Stomach (tissue), 9 donors: Measurements from ENCODE around the gene SH3BP4. TPM values are rescaled to one million over a fixed set of nuclear protein-coding genes. Genes with fewer than 3 reads are reported as not detected.

ENCODE experiments used
- DNase-seq, 2 donors: peaks; one replicate each; pipeline versions ENCODE4 v3.0.0 to v3.0.0-alpha.2; 2013 to 2019
- H3K27ac ChIP-seq, 5 donors: fragments of 200-600 bp in 4 of 5; sonication (generic) in 4 of 5; one replicate each; pipeline ENCODE4 v1.5.1; 2013 to 2019; ENCODE audit warnings: mild to moderate bottlenecking in 1 of 5, moderate library complexity in 1 of 5
- H3K27me3 ChIP-seq, 3 donors: fragments of 200-600 bp; sonication (generic); one replicate each; pipeline ENCODE4 v1.5.1; 2017 to 2019; ENCODE audit warnings: mixed run types in 1 of 3
- H3K36me3 ChIP-seq, 4 donors: fragments of 200-600 bp; sonication (generic); 1 replicate in 3 of 4; 2 replicates in 1 of 4; pipeline ENCODE4 v1.5.1; 2016 to 2019
- H3K4me1 ChIP-seq, 4 donors: fragments of 200-600 bp; sonication (generic); one replicate each; pipeline ENCODE4 v1.5.1; 2016 to 2019
- H3K4me3 ChIP-seq, 4 donors: fragments of 200-600 bp; sonication (generic) in 3 of 4; one replicate each; pipeline ENCODE4 v1.5.1; 2016 to 2019; ENCODE audit warnings: mild to moderate bottlenecking in 1 of 4
- H3K9me3 ChIP-seq, 4 donors: fragments of 200-600 bp; sonication (generic); one replicate each; pipeline ENCODE4 v1.5.1; 2016 to 2019
- CTCF ChIP-seq, 7 experiments: fragments of 450-650 bp in 4 of 7; fragments of 200-600 bp in 3 of 7; sonication (generic) in 3 of 7; IDR thresholded peaks; one replicate each; pipeline ENCODE4 v1.5.1; 2016 to 2019; ENCODE audit warnings: antibody characterized with exemption in 7 of 7, control low read depth in 2 of 7, mild to moderate bottlenecking in 1 of 7
- EP300 ChIP-seq: sonication (generic); formaldehyde crosslinking; IDR thresholded peaks from one replicate; pipeline ENCODE4 v1.6.1; 2017; ENCODE audit warnings: antibody characterized with exemption
- POLR2A ChIP-seq, 4 donors: fragments of 450-650 bp; IDR thresholded peaks; one replicate each; pipeline ENCODE4 v1.6.1; 2016; ENCODE audit warnings: antibody characterized with exemption in 4 of 4, control low read depth in 2 of 4, mild to moderate bottlenecking in 1 of 4, moderate library complexity in 1 of 4
- POLR2AphosphoS5 ChIP-seq, 3 donors: sonication (generic); formaldehyde crosslinking; IDR thresholded peaks; one replicate each; pipeline ENCODE4 v1.6.1; 2016; ENCODE audit warnings: antibody characterized with exemption in 3 of 3
- WGBS, 5 donors: extraction: QIAGEN DNeasy Blood & Tissue Kit in 3 of 5; methylation state at CpG; one replicate each; pipeline versions ENCODE4 v1.1.5 to v1.1.7; 2013 to 2018; 5-methylcytosine and 5-hydroxymethylcytosine counted together
- intact Hi-C: fragments of 100-400 bp; cut with DNase I; formaldehyde crosslinking; loops from one replicate; pipeline ENCODE4 v1.15.1; 2023; ENCODE audit warnings: low total_unique reads
- polyA plus RNA-seq, 3 donors: library from polyadenylated mRNA; stranded (reverse); fragments of 200-250 nt; gene quantifications; one replicate each; pipeline ENCODE4 v1.2.3, GENCODE V29; 2013
- total RNA-seq, 5 donors: library from RNA; depleted of rRNA; stranded (reverse); fragments of >200 nt; gene quantifications; one replicate each; pipeline versions ENCODE4 v1.1.0 to v1.2.3, GENCODE V29; 2014 to 2016
- donor health status: healthy with polysubstance abuse.
- donor health status: Bipolar disorder and iron deficiency.
- donor health status: healthy.

The SH3BP4 gene
- total and polyA plus RNA-seq, 8 donors: 10.2 to 54.0 (median 18.8) TPM

DNA sequence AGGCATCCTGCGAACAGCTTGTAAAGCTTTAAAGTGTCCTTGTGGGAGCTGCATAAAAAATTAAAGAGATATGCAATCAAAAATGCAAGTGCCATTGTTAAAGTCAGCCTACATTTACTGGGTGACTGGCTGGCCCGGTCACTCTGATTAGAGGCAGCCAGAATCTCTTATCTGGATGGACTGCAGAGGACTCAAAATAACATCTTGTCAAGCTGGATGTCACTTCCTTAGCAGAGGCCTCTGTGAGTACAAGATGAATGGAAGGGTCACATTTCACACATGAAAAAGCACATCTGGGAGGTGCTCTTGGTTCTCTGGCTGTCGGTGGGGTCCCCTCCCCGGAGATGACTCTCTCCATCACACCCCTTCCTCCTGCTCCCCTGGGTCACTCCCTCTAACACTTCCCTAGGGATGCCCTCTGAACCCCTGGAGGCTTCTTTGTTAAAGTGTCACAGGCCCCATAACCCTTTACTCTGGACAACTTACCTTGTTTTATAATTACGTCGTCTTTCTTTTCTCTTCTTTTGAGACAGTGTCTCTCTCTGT is 122.1 kb downstream of the SH3BP4 start:
- 58 to 76% (median 65%) methylated on average over 6 of the region's 6 CpGs for WGBS, 5 donors
- intact Hi-C loops: no loop called here

GRCh38 chr2:235077046-235077445 is 125.2 kb downstream of the SH3BP4 start:
- TF ChIP-seq EP300 (no peak), POLR2A (IDR thresholded peaks at IDR 0.05) (no peak), CTCF (IDR thresholded peaks at IDR 0.05) (no peak), POLR2AphosphoS5 (IDR thresholded peaks at IDR 0.05) (no peak)
- no peak overlapping the region for H3K27ac ChIP-seq
- DNase-seq: no peak
- no peaks in the 10 kb centered on the region for H3K36me3 ChIP-seq
- H3K9me3 ChIP-seq: no peaks in the 10 kb centered on the region
- no peaks in the 10 kb centered on the region for H3K27me3 ChIP-seq
- 90 to 93% (median 92%) methylated on average over 5 of the region's 5 CpGs for WGBS, 5 donors
- no peaks in the 10 kb centered on the region for H3K4me1 ChIP-seq
- no peak overlapping the region for H3K4me3 ChIP-seq
- intact Hi-C loops: no loop called here

More for the DNA sequence above, 122.1 kb downstream of the SH3BP4 start:
- H3K27ac ChIP-seq: no peak overlapping the region
- H3K9me3 ChIP-seq: no peaks in the 10 kb centered on the region
- H3K4me1 ChIP-seq: no peaks in the 10 kb centered on the region
- H3K36me3 ChIP-seq: no peaks in the 10 kb centered on the region
- H3K27me3 ChIP-seq: no peaks in the 10 kb centered on the region
- TF ChIP-seq EP300: no peak
- TF ChIP-seq POLR2A (IDR thresholded peaks at IDR 0.05): no peak
- TF ChIP-seq CTCF (IDR thresholded peaks at IDR 0.05): no peak
- TF ChIP-seq POLR2AphosphoS5 (IDR thresholded peaks at IDR 0.05): no peak
- no peak for DNase-seq
- no peak overlapping the region for H3K4me3 ChIP-seq

DNA sequence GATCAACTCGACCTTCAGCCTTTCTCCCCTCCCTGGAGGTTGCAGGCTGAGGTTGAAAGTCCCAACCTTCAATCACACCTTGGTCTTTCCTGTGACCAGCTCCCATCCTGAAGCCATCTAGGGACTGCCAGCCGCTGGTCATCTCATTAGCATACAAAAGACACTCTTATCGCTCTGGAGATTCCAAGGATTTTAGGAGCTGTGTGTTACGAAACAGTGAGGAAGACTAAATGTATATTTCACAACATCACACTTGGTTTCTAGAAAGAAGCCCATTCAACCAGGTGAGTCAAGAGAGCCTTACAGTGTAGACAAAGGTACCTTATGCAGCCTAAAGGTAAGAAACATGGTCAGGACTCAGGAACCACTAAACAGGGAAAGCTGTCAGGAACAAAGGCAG is 126.4 kb downstream of the SH3BP4 start:
- H3K36me3 ChIP-seq: no peaks in the 10 kb centered on the region
- H3K27ac ChIP-seq: no peak overlapping the region
- no peaks in the 10 kb centered on the region for H3K27me3 ChIP-seq
- intact Hi-C loops: no loop called here
- no peak for DNase-seq
- H3K4me3 ChIP-seq: no peak overlapping the region
- H3K9me3 ChIP-seq: no peaks in the 10 kb centered on the region
- no peak for TF ChIP-seq EP300
- H3K4me1 ChIP-seq: no peaks in the 10 kb centered on the region
- WGBS, 5 donors: 40 to 80% (median 54%) methylated on average over 4 of the region's 4 CpGs

GRCh38 chr2:235078914-235079472 is 127.2 kb downstream of the SH3BP4 start:
- no peak for DNase-seq
- intact Hi-C loops: no loop called here
- no peaks in the 10 kb centered on the region for H3K9me3 ChIP-seq
- no peak for TF ChIP-seq POLR2AphosphoS5 (IDR thresholded peaks at IDR 0.05)
- TF ChIP-seq POLR2A (IDR thresholded peaks at IDR 0.05): no peak
- 80 to 95% (median 93%) methylated on average over 8 of the region's 8 CpGs for WGBS, 5 donors
- H3K27me3 ChIP-seq: no peaks in the 10 kb centered on the region
- H3K36me3 ChIP-seq: no peaks in the 10 kb centered on the region
- H3K4me1 ChIP-seq: no peaks in the 10 kb centered on the region
- H3K4me3 ChIP-seq: no peak overlapping the region
- H3K27ac ChIP-seq: no peak overlapping the region

DNA sequence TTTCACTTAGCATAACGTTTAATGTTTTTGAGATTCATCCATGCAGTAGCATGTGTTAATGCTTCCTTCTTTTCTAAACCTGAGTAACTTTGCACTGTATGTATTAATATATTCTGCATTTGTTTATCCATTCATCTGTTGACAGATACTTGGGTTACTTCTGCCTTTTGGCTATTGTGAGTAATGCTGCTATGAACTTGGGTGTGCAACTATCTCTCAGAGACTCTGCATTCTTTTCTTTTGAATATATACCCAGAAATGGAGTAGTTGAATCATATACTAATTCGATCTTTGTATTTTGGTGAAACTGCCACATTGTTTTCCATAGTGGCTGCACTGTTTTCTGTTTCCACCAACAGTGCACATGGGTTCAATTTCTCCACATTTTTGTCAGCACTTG is 128.3 kb downstream of the SH3BP4 start:
- no peak for DNase-seq
- no peaks in the 10 kb centered on the region for H3K36me3 ChIP-seq
- WGBS, 5 donors: 75 to 92% (median 89%) methylated on average over 2 of the region's 2 CpGs
- H3K4me1 ChIP-seq: no peaks in the 10 kb centered on the region
- no peak overlapping the region for H3K27ac ChIP-seq
- no peak overlapping the region for H3K4me3 ChIP-seq
- intact Hi-C loops: no loop called here
- TF ChIP-seq CTCF (IDR thresholded peaks at IDR 0.05) (no peak), EP300 (no peak), POLR2AphosphoS5 (IDR thresholded peaks at IDR 0.05) (no peak), POLR2A (IDR thresholded peaks at IDR 0.05) (no peak)
- no peaks in the 10 kb centered on the region for H3K9me3 ChIP-seq
- no peaks in the 10 kb centered on the region for H3K27me3 ChIP-seq
